Upper lobe of left lung (tissue), 6 donors: ENCODE results near the gene LRP5. TPM values are rescaled to one million over a fixed set of nuclear protein-coding genes. Genes with fewer than 3 reads are reported as not detected.

Experiments used
- ATAC-seq, 2 donors: fragments of 200-7000 bp; cut with Tn5 transposase; one replicate each; pipeline ENCODE4 v1.9.1; 2022; ENCODE audit warnings: mild to moderate bottlenecking in 2 of 2, moderate library complexity in 2 of 2; ENCODE audit not compliant: low FRiP score in 2 of 2
- DNase-seq, 2 donors: peaks; one replicate each; pipeline ENCODE4 v3.0.0-alpha.2; 2019 to 2020
- H3K27ac ChIP-seq, 4 donors: fragments of 200-600 bp; sonication (generic); one replicate each; pipeline ENCODE4 v1.5.1; 2016 to 2019
- H3K27me3 ChIP-seq, 4 donors: fragments of 200-600 bp; sonication (generic); one replicate each; pipeline ENCODE4 v1.5.1; 2017 to 2019
- H3K36me3 ChIP-seq, 4 donors: fragments of 200-600 bp; sonication (generic); one replicate each; pipeline ENCODE4 v1.5.1; 2016 to 2019
- H3K4me1 ChIP-seq, 4 donors: fragments of 200-600 bp; sonication (generic); one replicate each; pipeline ENCODE4 v1.5.1; 2018 to 2019
- H3K4me3 ChIP-seq, 4 donors: fragments of 200-600 bp; sonication (generic); one replicate each; pipeline ENCODE4 v1.5.1; 2017 to 2019; ENCODE audit warnings: mild to moderate bottlenecking in 2 of 4, moderate library complexity in 1 of 4
- H3K9me3 ChIP-seq, 4 donors: fragments of 200-600 bp; sonication (generic); one replicate each; pipeline ENCODE4 v1.5.1; 2018 to 2019
- EP300 ChIP-seq, 4 donors: sonication (generic); formaldehyde crosslinking; IDR thresholded peaks; one replicate each; pipeline ENCODE4 v1.5.1; 2017; ENCODE audit warnings: antibody characterized with exemption in 4 of 4, control low read depth in 2 of 4
- POLR2A ChIP-seq, 4 donors: fragments of 450-650 bp; IDR thresholded peaks; one replicate each; pipeline ENCODE4 v1.5.1; 2016 to 2017; ENCODE audit warnings: antibody characterized with exemption in 4 of 4, mild to moderate bottlenecking in 2 of 4
- POLR2AphosphoS5 ChIP-seq, 2 donors: sonication (generic); formaldehyde crosslinking; IDR thresholded peaks; one replicate each; pipeline ENCODE4 v1.5.1; 2017; ENCODE audit warnings: antibody characterized with exemption in 2 of 2
- WGBS, 2 donors: methylation state at CpG; one replicate each; pipeline ENCODE4 v1.1.5; 2017 to 2018; 5-methylcytosine and 5-hydroxymethylcytosine counted together
- total RNA-seq, 6 donors: library from RNA; depleted of rRNA in 4 of 6; stranded (reverse); fragments of >200 nt in 4 of 6; gene quantifications; one replicate each; pipeline versions ENCODE4 v1.1.0 to v1.2.1, GENCODE V29; 2016 to 2021
- TF ChIP-seq, protein P1 (sequence below), 6 experiments: fragments of 450-650 bp in 4 of 6; fragments of 200-600 bp in 2 of 6; sonication (generic) in 2 of 6; IDR thresholded peaks; one replicate each; pipeline ENCODE4 v1.5.1; 2016 to 2019; ENCODE audit warnings: antibody characterized with exemption in 6 of 6
- donor health status: DM: no; HTN: no; CAD: no; lungs with moderate emphysema.
- donor health status: DM: no; HTN: yes; CAD: no; lungs with severe emphysema.

LRP5 gene
- total RNA-seq, 6 donors from 2014 or later, result 51.5 to 79.4 (median 67.6) TPM

- DNase-seq (no peak), ATAC-seq (no peak)
- no peak overlapping the region for H3K4me3 ChIP-seq
- no peak overlapping the region for H3K27ac ChIP-seq
- H3K9me3 ChIP-seq, result no peaks in the 10 kb centered on the region
- H3K4me1 ChIP-seq, result peaks cover 9 to 18% (median 15%) of the 10 kb centered on the region in 4 donors
- H3K27me3 ChIP-seq, result no peaks in the 10 kb centered on the region
- TF ChIP-seq, protein P1, sequence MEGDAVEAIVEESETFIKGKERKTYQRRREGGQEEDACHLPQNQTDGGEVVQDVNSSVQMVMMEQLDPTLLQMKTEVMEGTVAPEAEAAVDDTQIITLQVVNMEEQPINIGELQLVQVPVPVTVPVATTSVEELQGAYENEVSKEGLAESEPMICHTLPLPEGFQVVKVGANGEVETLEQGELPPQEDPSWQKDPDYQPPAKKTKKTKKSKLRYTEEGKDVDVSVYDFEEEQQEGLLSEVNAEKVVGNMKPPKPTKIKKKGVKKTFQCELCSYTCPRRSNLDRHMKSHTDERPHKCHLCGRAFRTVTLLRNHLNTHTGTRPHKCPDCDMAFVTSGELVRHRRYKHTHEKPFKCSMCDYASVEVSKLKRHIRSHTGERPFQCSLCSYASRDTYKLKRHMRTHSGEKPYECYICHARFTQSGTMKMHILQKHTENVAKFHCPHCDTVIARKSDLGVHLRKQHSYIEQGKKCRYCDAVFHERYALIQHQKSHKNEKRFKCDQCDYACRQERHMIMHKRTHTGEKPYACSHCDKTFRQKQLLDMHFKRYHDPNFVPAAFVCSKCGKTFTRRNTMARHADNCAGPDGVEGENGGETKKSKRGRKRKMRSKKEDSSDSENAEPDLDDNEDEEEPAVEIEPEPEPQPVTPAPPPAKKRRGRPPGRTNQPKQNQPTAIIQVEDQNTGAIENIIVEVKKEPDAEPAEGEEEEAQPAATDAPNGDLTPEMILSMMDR (IDR thresholded peaks at IDR 0.05), result no peak
- TF ChIP-seq POLR2AphosphoS5 (IDR thresholded peaks at IDR 0.05) (no peak), POLR2A (IDR thresholded peaks at IDR 0.05) (no peak), EP300 (IDR thresholded peaks at IDR 0.05) (no peak)
- no peaks in the 10 kb centered on the region for H3K36me3 ChIP-seq
- WGBS, 2 donors, result 67 to 71% methylated on average over 4 to 5 of the region's 5 CpGs
These were observed 10.1 kb upstream of the LRP5 start for GRCh38 chr11:68302256-68302655.

- Histone ChIP-seq H3K27me3 (no peaks in the 10 kb centered on the region), H3K4me3 (no peak overlapping the region), H3K4me1 (peaks cover 5 to 14% (median 11%) of the 10 kb centered on the region in 4 donors), H3K9me3 (no peaks in the 10 kb centered on the region), H3K27ac (no peak overlapping the region), H3K36me3 (no peaks in the 10 kb centered on the region)
- TF ChIP-seq, protein P1 (IDR thresholded peaks at IDR 0.05), result no peak
- TF ChIP-seq EP300 (IDR thresholded peaks at IDR 0.05), result no peak
- TF ChIP-seq POLR2AphosphoS5 (IDR thresholded peaks at IDR 0.05), result no peak
- TF ChIP-seq POLR2A (IDR thresholded peaks at IDR 0.05), result no peak
- DNase-seq, result no peak
- 62 to 74% methylated on average over 4 to 7 of the region's 7 CpGs for WGBS, 2 donors
- ATAC-seq, result no peak
These were observed 9.7 kb upstream of the LRP5 start for GRCh38 chr11:68302670-68303069.

DNA sequence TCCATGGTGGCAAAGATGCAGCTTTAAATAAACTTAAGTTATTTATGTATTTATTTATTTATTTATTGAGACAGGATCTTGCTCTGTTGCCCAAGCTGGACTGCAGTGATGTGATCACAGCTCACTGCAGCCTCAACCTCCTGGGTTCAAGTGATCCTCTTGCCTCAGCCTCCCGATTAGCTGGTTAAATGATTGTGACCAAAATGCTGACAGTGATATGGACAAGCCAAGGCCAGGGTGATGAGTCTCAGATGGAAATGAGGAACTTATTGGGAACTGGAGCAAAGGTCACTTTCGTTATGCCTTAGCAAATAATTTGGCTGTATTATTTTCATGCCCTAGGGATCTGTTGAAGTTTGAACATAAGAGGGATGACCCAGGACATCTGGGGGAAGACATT lies 9.3 kb upstream of the LRP5 start:
- H3K4me1 ChIP-seq, result peaks cover 1 to 10% (median 8%) of the 10 kb centered on the region in 4 donors
- ATAC-seq, result peak in 1 of 2 donors; percentile 64
- H3K27me3 ChIP-seq, result no peaks in the 10 kb centered on the region
- TF ChIP-seq POLR2A (IDR thresholded peaks at IDR 0.05), result no peak
- no peak for TF ChIP-seq EP300 (IDR thresholded peaks at IDR 0.05)
- WGBS, 2 donors, result 49 to 75% methylated on average over 2 of the region's 2 CpGs
- H3K4me3 ChIP-seq, result no peak overlapping the region
- no peaks in the 10 kb centered on the region for H3K36me3 ChIP-seq
- no peaks in the 10 kb centered on the region for H3K9me3 ChIP-seq
- H3K27ac ChIP-seq, result no peak overlapping the region
- no peak for DNase-seq

GRCh38 chr11:68303982-68304780 lies 8.2 kb upstream of the LRP5 start:
- Histone ChIP-seq H3K27ac (no peak overlapping the region), H3K36me3 (no peaks in the 10 kb centered on the region), H3K27me3 (no peaks in the 10 kb centered on the region), H3K9me3 (no peaks in the 10 kb centered on the region), H3K4me3 (no peak overlapping the region), H3K4me1 (peaks cover 0 to 5% (median 0%) of the 10 kb centered on the region in 4 donors)
- 74 to 93% methylated on average over 3 to 6 of the region's 7 CpGs for WGBS, 2 donors
- TF ChIP-seq EP300 (IDR thresholded peaks at IDR 0.05) (no peak), POLR2AphosphoS5 (IDR thresholded peaks at IDR 0.05) (no peak), POLR2A (IDR thresholded peaks at IDR 0.05) (no peak)
- TF ChIP-seq, protein P1 (IDR thresholded peaks at IDR 0.05), result no peak
- no peak for DNase-seq
- ATAC-seq, result no peak

- no peaks in the 10 kb centered on the region for H3K9me3 ChIP-seq
- 91 to 99% methylated on average over 3 of the region's 3 CpGs for WGBS, 2 donors
- no peaks in the 10 kb centered on the region for H3K27me3 ChIP-seq
- H3K4me1 ChIP-seq, result peaks cover 0 to 5% (median 0%) of the 10 kb centered on the region in 4 donors
- no peaks in the 10 kb centered on the region for H3K36me3 ChIP-seq
- DNase-seq, result no peak
- no peak overlapping the region for H3K27ac ChIP-seq
- TF ChIP-seq, protein P1 (IDR thresholded peaks at IDR 0.05), result no peak
- TF ChIP-seq EP300 (IDR thresholded peaks at IDR 0.05), result no peak
- no peak for TF ChIP-seq POLR2A (IDR thresholded peaks at IDR 0.05)
- TF ChIP-seq POLR2AphosphoS5 (IDR thresholded peaks at IDR 0.05), result no peak
- no peak overlapping the region for H3K4me3 ChIP-seq
- no peak for ATAC-seq
These were observed 5.8 kb upstream of the LRP5 start for GRCh38 chr11:68306636-68307035.
